ES-I3 (cell line): ENCODE data around the gene RASEF.

Experiments used
- H3K36me3 ChIP-seq: 2 replicates; pipeline ENCODE4 v1.6.1; 2013; ENCODE audit warnings: mild to moderate bottlenecking, low read length, control low read depth, moderate library complexity; ENCODE audit not compliant: insufficient read depth
- H3K4me1 ChIP-seq: 2 replicates; pipeline ENCODE4 v1.6.1; 2013; ENCODE audit warnings: mild to moderate bottlenecking, control low read depth, low read length; ENCODE audit not compliant: insufficient read depth
- H3K9ac ChIP-seq: 2 replicates; pipeline ENCODE4 v1.6.1; 2013; ENCODE audit warnings: low read depth, mild to moderate bottlenecking, low read length, moderate library complexity
- H3K9me3 ChIP-seq: 2 replicates; pipeline ENCODE4 v1.6.1; 2013; ENCODE audit warnings: mild to moderate bottlenecking, low read length, moderate library complexity; ENCODE audit not compliant: control insufficient read depth, insufficient read depth

The RASEF gene

GRCh38 chr9:83035143-83035542, 27.8 kb downstream of the RASEF start:
- H3K9me3 ChIP-seq = no peaks in the 10 kb centered on the region
- no peak overlapping the region for H3K9ac ChIP-seq
- H3K36me3 ChIP-seq = no peaks in the 10 kb centered on the region
- no peaks in the 10 kb centered on the region for H3K4me1 ChIP-seq

- no peak overlapping the region for H3K9ac ChIP-seq
- H3K36me3 ChIP-seq = no peaks in the 10 kb centered on the region
Observed at GRCh38 chr9:83034587-83034986, 28.4 kb downstream of the RASEF start.

GRCh38 chr9:83034026-83034425, 28.9 kb downstream of the RASEF start:
- Histone ChIP-seq H3K36me3 (no peaks in the 10 kb centered on the region), H3K4me1 (no peaks in the 10 kb centered on the region), H3K9ac (no peak overlapping the region), H3K9me3 (no peaks in the 10 kb centered on the region)

More at GRCh38 chr9:83034587-83034986, 28.4 kb downstream of the RASEF start:
- Histone ChIP-seq H3K4me1 (no peaks in the 10 kb centered on the region), H3K9me3 (no peaks in the 10 kb centered on the region)

GRCh38 chr9:83032065-83032625, 30.8 kb downstream of the RASEF start:
- Histone ChIP-seq H3K4me1 (no peaks in the 10 kb centered on the region), H3K36me3 (no peaks in the 10 kb centered on the region), H3K9me3 (no peaks in the 10 kb centered on the region), H3K9ac (no peak overlapping the region)

GRCh38 chr9:83030391-83031107, 32.4 kb downstream of the RASEF start:
- no peaks in the 10 kb centered on the region for H3K4me1 ChIP-seq
- no peak overlapping the region for H3K9ac ChIP-seq
- H3K9me3 ChIP-seq = no peaks in the 10 kb centered on the region
- H3K36me3 ChIP-seq = no peaks in the 10 kb centered on the region

- no peak overlapping the region for H3K9ac ChIP-seq
- no peaks in the 10 kb centered on the region for H3K9me3 ChIP-seq
- no peaks in the 10 kb centered on the region for H3K36me3 ChIP-seq
- no peaks in the 10 kb centered on the region for H3K4me1 ChIP-seq
Observed at GRCh38 chr9:83029531-83030137, 33.3 kb downstream of the RASEF start.

- Histone ChIP-seq H3K9me3 (no peaks in the 10 kb centered on the region), H3K36me3 (no peaks in the 10 kb centered on the region), H3K9ac (no peak overlapping the region), H3K4me1 (peaks cover 4% of the 10 kb centered on the region; the same call in 1 of the 2 replicates)
Observed at GRCh38 chr9:83027153-83027891, 35.6 kb downstream of the RASEF start.

GRCh38 chr9:83024506-83025125, 38.3 kb downstream of the RASEF start:
- Histone ChIP-seq H3K36me3 (no peaks in the 10 kb centered on the region), H3K9me3 (no peaks in the 10 kb centered on the region), H3K9ac (no peak overlapping the region), H3K4me1 (peaks cover 4% of the 10 kb centered on the region; the same call in 1 of the 2 replicates)

- H3K36me3 ChIP-seq = no peaks in the 10 kb centered on the region
- no peak overlapping the region for H3K9ac ChIP-seq
- H3K4me1 ChIP-seq = peaks cover 4% of the 10 kb centered on the region; the same call in 1 of the 2 replicates
- no peaks in the 10 kb centered on the region for H3K9me3 ChIP-seq
Observed at GRCh38 chr9:83023151-83023550, 39.8 kb downstream of the RASEF start.

- Histone ChIP-seq H3K36me3 (no peaks in the 10 kb centered on the region), H3K9me3 (no peaks in the 10 kb centered on the region), H3K4me1 (peaks cover 4% of the 10 kb centered on the region; the same call in 1 of the 2 replicates), H3K9ac (no peak overlapping the region)
Observed at GRCh38 chr9:83020864-83021263, 42.1 kb downstream of the RASEF start.

- H3K9ac ChIP-seq = no peak overlapping the region
- peaks cover 4% of the 10 kb centered on the region; the same call in 1 of the 2 replicates for H3K4me1 ChIP-seq
- H3K36me3 ChIP-seq = no peaks in the 10 kb centered on the region
Observed at GRCh38 chr9:83020327-83020726, 42.6 kb downstream of the RASEF start.

GRCh38 chr9:83019246-83019645, 43.7 kb downstream of the RASEF start:
- H3K36me3 ChIP-seq = no peaks in the 10 kb centered on the region

More at GRCh38 chr9:83020327-83020726, 42.6 kb downstream of the RASEF start:
- no peaks in the 10 kb centered on the region for H3K9me3 ChIP-seq

GRCh38 chr9:83015897-83016296, 47.0 kb downstream of the RASEF start:
- no peak overlapping the region for H3K9ac ChIP-seq
- no peaks in the 10 kb centered on the region for H3K36me3 ChIP-seq
- no peaks in the 10 kb centered on the region for H3K9me3 ChIP-seq
- peaks cover 7% of the 10 kb centered on the region; the same call in 1 of the 2 replicates for H3K4me1 ChIP-seq

More at GRCh38 chr9:83019246-83019645, 43.7 kb downstream of the RASEF start:
- Histone ChIP-seq H3K9ac (no peak overlapping the region), H3K9me3 (no peaks in the 10 kb centered on the region), H3K4me1 (peaks cover 4% of the 10 kb centered on the region; the same call in 1 of the 2 replicates)
